GM23338 (cell line): ENCODE data around the gene WIPF1.

Experiments
- CREB1 ChIP-seq: fragments of 250-450 bp; sonication (Bioruptor Pico); IDR thresholded peaks from 2 replicates; pipeline ENCODE4 v1.5.0; 2020; ENCODE audit warnings: low read depth, mild to moderate bottlenecking, moderate library complexity
- CTCF ChIP-seq, 2 experiments: fragments of 200-600 bp in 1 of 2; sonication (generic) in 1 of 2; conservative IDR thresholded peaks; 2 replicates each; pipeline versions ENCODE4 v1.5.1 to v1.6.1; 2016 to 2017; ENCODE audit warnings: antibody characterized with exemption in 2 of 2, low read depth in 2 of 2, mild to moderate bottlenecking in 2 of 2, moderate library complexity in 1 of 2
- ETS1 ChIP-seq: IDR thresholded peaks from 2 replicates; pipeline ENCODE4 v1.6.1; 2016; ENCODE audit warnings: antibody characterized with exemption
- EZH2 ChIP-seq: fragments of 200-600 bp; sonication (generic); IDR thresholded peaks from one replicate; pipeline ENCODE4 v1.8.0; 2017; ENCODE audit warnings: antibody characterized with exemption, mild to moderate bottlenecking, low read depth; ENCODE audit not compliant: unreplicated experiment
- EZH2phosphoT487 ChIP-seq: fragments of 200-600 bp; sonication (generic); IDR thresholded peaks from one replicate; pipeline ENCODE4 v1.8.1; 2018; ENCODE audit warnings: antibody characterized with exemption; ENCODE audit not compliant: unreplicated experiment
- JUNB ChIP-seq: IDR thresholded peaks from one replicate; pipeline ENCODE4 v1.6.1; 2016; ENCODE audit warnings: antibody characterized with exemption; ENCODE audit not compliant: unreplicated experiment
- POLR2AphosphoS5 ChIP-seq: IDR thresholded peaks from 2 replicates; pipeline ENCODE4 v1.6.1; 2016; ENCODE audit warnings: antibody characterized with exemption, low read depth
- REST ChIP-seq: IDR thresholded peaks from one replicate; pipeline ENCODE4 v1.6.1; 2018; ENCODE audit warnings: antibody characterized with exemption; ENCODE audit not compliant: unreplicated experiment
- ZNF462 ChIP-seq: fragments of 250-450 bp; sonication (Bioruptor Pico); IDR thresholded peaks from 2 replicates; pipeline ENCODE4 v1.5.0; 2020; ENCODE audit warnings: mild to moderate bottlenecking, moderate library complexity

- TF ChIP-seq CTCF (conservative IDR thresholded peaks at IDR 0.05; ENCODE audit: low read depth in 2 of 2): no peak
- TF ChIP-seq EZH2: no peak
- TF ChIP-seq REST: no peak
- no peak for TF ChIP-seq POLR2AphosphoS5
- TF ChIP-seq EZH2phosphoT487: no peak
- TF ChIP-seq JUNB: no peak
- TF ChIP-seq CREB1 (CRISPR knock-in tag): no peak
- TF ChIP-seq ETS1: no peak
- TF ChIP-seq ZNF462 (CRISPR knock-in tag): no peak
Observed at GRCh38 chr2:174630107-174630506, 32.5 kb upstream of the WIPF1 start.
